Amniotic epithelial cell (primary cell): ENCODE data around the gene SMIM23.
A peak's percentile ranks its signal among the peaks of the same experiment; 100 is the strongest.
"Not testable (repeated sequence)": the region's sequence is repeated elsewhere in the genome, so short reads cannot be mapped to it uniquely, and the experiment has no call there.

Experiments used
- DNase-seq: peaks from one replicate; pipeline ENCODE4 v3.0.0-alpha.2; 2010; ENCODE audit warnings: low read depth

Gene SMIM23

DNA sequence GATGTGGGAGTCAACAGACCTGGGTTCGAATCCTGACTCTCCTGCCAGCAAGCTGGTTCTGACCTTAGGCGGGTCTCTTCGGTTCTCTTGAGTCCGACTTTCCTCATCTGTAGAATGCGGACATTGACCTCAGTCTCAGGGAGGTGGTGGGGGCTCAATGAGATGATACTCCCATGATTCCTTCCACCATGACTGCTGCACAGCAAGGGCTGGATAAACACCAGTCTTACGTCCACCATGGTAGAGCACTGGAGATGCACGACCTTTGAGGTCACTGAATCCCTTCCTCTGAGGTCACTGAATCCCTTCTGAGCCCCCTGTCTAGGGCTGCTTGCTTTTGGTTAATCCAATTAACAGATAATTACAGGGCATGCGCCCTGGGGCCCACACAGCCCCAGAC lies 12.5 kb upstream of the SMIM23 start:
- DNase-seq, result no peak

DNA sequence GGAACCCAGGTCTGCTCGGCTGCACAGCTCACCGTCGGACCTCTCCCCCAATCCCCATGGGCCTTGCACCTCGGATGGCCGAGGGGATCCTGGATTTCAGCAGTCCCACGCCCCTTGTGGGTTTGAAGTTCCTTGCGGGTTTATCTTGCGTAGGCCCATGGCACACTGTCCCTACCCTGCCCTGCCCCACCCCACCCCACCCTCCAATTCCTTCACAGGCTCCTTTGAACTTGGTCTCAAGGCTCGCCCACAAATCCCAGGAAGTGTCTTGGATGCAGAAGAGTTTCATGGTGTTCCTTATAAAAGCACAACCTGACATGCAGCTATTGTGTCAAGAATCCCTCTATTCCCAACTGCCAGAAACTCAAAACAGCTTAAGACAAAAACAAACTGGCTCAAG lies 11.2 kb upstream of the SMIM23 start:
- no peak for DNase-seq

DNA sequence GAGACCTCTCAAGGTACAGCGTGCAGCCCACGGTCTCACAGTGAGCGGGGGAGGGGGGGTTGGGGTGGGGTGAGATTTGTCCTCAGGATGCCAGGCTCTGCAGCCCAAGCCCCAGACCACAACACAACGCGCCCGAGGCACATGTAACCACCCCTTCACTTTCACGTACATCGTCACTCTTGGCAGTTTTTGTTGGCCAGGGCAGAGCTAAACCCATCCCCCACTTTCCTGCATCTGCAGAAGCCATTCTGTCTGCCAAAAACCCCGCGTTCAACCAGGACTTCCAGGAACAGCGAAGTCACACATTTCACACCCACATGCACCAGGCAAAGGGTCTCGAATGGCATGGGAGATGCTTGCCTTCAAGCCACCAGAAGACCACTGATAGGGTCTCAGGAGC lies 9.4 kb upstream of the SMIM23 start:
- DNase-seq, result no peak

DNA sequence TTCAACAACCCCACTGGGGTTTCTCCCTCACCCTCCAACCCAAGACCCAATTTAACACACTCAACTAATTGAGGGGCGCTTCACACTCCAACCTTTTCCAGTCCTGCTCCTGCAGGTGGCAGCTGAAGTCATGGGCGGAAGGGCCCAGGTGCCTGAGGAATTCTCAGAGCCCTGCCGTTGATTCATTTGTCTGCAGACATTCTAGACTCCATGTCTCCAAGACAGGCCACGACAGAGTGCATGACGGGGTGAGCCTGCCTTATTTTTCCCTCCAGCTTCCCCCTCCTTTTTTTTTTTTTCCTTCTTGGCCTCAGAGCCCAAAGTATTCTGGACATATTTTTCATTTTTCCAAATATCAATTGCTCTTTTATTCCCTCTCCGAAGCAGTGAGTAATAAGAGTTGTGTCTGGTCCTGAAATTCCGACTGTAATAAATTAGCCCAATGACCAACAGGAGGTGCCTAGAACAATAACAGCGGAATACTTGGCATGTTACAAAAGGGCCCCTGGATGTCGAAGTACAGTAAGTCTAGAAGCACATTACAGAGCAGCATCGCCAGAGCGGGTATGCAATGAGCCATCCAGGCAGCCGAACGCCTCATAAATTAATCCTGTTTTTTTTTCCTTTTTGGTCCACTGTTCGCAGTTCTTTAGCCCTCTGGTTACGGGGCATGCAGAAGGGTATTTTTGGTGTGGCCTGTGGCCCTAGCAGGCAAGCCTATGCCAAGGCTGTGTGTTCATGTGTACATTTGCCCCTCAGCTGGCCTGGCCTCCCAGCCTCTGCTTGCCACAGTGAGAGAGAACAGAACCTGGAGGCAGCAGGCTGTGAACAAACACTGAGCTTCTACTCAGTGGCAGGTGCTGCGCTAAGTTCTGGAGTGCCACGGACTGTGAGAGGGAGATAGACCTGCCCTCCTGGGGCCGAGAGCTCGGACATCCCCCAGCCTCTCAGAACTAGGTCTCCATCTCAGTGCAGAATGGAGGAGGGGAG lies 8.6 kb upstream of the SMIM23 start:
- DNase-seq, result peak; percentile 17

DNA sequence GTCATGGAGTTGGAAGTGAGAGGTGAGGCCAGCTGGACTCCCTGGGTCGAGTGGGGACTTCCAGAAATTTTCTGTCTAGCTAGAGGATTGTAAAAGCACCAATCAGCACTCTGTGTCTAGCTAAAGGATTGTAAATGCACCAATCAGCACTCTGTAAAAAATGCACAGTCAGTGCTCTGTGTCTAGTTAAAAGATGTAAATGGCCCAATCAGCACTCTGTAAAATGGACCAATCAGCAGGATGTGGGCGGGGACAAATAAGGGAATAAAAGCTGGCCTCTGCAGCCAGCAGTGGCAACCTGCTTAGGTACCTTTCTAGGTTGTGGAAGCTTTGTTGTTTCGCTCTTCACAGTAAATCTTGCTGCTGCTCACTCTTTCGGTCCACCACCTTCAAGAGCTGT lies 3.9 kb upstream of the SMIM23 start:
- DNase-seq, result not testable (repeated sequence)

DNA sequence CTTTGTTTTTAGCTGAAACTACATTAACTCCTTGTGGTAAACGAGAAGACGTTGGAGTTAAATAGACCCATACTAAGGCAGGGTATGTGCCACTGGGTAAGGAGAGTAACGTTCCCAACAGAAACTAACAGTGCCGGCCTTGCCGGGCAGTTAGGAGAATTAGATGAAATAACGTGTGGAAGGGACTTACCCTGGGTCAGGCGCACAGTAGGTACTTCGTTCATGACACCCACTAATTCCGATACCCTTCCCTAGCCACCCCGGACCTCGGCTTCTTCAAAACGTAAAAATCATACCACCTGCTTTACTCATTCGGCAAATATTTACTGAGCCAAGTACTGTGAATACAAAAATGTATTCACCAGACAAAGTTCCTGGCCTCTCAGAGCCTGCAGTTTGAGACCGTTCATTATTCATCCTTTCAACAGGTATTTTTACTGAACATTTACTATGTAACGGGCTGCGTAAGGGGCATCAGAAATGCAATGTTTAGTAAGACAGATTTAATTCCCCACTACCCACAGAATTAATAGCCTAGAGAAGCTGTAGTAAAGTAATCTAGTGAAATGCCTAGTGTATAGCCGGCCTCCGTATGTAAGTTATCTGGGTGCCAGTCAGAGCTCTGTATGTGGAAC lies 3.2 kb upstream of the SMIM23 start:
- peak; percentile 10 for DNase-seq

DNA sequence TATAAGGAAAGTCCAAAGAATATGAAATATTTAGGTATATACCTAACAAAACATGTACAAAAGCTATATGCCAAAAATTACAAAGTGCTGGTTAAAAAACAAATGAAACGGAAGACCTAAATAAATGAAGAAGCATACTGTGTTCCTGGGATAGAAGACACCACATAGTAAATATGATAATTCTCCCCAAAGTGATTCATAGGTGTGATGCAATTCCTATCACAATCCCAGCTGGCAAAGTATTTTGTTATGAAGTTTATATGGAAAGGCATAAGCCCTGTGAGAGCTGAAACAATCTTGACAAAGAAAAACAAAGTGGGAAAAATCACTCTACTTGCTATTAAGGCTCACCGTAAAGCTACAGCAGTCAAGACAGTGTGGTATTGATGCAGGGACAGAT lies 2.6 kb upstream of the SMIM23 start:
- peak; percentile 83 for DNase-seq

DNA sequence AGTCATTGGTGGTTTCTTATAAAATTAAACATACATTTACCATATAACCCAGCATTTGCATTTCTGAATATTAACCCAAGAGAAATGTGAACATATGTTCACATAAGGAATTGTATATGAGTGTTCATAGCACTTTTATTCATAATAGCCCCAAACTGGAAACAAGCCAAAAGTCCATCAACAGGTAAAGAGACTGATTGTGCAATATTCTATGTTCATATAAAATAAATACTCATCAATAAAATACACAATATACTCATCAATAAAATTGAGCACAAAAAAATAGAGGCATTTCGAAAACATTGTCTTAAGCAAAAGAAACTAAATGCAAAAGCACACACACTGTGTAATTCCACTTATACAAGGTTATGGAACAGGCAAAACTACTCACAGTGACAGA lies 3.7 kb downstream of the SMIM23 start:
- no peak for DNase-seq

DNA sequence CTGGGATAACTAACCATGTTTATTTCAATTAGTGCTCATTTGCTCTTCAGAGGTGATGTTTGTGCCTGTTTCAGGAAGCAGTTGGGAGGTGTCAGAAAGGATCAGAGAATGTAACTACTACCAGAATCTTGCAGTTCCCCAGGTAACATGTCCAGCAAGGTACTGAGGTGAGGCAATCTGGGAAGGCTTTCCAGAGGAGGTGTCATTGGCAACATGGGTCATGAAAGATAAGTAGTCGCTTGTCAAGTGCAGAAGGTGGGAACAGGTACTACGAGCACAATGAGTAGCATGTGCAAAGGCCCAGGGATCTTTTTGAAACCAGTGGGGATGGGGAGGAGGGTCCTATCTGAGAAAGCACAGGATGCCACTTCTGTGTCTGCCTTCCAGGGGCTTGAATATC lies 4.8 kb downstream of the SMIM23 start:
- DNase-seq, result no peak

DNA sequence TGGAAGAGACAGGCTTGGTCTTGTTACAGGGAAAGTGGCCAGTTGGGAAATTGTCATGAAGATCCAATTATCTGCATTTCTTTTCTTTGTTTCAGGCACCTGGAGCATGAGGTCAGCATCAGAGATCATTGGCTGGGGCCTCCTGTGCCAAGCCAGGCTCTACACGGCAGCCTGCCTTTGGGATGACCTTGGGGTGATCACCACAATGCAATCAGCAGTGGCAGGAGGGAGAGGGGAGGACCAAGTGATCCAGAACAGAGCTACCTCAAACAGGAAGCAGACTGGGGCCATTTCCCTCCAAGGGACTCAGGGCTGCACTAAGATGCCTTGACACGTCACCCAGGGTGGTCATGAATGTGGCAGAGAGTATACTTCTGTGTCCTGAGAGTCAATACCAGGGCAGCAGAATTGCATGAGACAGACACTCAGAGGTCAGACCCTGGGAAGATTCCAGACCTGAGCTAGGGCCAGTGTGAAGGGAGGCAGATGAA lies 8.9 kb downstream of the SMIM23 start:
- DNase-seq, result no peak

DNA sequence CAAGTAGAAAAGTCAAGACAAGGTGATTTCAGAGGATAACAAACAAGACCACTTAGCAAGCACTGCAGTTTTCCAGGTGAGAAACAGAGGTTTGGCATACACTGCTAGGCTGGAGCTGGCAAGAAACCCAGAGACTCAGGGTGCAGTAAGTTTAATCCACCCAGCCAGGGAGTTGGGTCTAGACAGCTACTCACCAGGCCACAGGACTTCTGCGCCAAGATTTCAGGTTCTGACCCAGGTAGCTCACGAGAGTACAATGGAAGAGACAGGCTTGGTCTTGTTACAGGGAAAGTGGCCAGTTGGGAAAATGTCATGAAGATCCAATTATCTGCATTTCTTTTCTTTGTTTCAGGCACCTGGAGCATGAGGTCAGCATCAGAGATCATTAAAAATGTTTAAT lies 9.8 kb downstream of the SMIM23 start:
- no peak for DNase-seq

DNA sequence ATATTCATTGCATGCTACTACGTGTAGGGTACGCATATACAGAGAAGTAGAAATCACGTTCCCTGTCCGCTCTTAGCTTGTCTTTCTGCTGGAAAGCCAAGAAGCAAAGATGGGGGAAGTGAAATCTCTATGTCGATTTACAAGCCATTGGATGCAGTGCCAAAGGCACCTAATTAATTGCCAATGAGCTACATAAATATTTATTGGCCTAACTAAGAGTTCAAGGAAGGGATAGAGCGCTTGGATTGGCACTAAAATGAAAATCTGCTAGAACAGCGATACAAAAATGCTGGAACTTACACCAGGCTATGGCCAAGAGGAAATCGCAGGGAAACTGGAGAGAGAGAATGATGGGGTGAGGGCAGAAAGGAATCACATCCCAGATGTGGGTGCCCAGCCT lies 10.8 kb downstream of the SMIM23 start:
- DNase-seq, result no peak

DNA sequence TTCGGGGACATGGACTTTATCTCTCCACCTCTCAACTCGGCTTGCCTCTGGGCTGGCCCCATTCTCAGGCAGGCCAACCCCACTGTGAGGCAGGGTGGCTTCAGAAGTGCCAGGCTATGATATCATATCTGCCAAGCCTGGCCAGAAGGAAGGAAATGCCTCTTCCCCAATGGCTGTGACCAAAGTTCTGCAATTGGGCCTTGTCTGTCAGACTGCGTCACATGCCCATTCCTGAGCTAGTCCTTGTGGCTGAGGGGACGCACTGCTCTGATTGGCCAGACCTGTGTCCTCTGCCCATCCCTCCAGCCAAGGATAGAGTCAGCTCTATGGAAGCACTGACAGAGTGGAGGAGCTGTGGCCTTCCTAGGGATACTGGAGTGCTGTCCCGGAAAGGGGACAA lies 11.9 kb downstream of the SMIM23 start:
- no peak for DNase-seq

DNA sequence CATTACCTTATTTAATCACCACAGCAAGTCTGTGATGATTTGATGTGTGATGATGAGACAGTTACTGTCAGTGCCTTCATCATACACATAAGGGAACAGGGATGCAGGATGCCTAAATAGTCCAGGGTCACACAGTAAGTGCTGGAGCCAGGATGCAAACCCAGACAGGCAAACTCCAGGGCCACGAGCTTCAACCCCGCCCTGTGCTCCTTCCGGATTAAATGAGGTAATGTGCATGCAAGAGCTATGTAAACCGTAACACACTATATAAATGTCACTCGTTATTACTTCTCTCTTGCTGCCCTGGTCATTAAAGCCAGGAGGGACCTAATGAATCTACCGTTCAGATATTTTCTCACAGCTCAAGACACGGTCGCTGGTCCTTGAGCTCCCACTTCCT lies 12.8 kb downstream of the SMIM23 start:
- no peak for DNase-seq

DNA sequence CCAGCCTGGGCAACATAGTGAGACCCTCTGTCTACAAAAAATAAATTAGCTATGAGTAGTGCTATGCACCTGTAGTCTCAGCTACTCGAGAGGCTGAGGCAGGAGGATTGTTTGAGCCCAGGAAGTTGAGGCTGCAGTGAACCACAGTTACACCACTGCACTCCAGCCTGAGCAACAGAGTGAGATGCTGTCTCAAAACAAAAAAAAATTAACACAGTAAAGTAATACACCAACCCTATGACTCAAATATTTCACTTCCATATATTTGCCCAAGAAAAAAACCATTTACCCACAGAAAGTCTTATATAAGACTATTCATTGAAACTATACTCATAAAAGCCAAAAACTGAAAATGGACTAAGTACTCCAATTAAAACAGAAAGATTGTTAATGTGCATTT lies 16.2 kb downstream of the SMIM23 start:
- no peak for DNase-seq

DNA sequence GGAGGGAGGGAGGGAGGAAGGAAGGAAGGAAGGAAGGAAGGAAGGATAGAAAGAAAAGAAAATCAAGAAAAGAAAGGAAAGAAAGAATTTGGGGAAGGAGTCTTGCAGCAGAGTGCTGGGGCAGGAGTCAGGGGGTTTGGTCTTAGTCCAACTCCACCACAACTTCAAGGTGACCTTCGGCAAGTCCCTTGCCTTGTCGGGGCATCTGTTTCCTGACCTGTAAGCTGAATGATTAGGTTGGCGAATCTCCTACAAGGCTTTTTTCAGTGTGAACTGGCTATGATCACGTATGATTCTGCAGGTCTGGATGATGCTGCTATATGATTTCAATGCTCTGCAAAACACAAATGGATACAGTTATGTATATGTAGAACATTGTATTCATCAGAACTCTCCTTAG lies 20.1 kb downstream of the SMIM23 start:
- no peak for DNase-seq

DNA sequence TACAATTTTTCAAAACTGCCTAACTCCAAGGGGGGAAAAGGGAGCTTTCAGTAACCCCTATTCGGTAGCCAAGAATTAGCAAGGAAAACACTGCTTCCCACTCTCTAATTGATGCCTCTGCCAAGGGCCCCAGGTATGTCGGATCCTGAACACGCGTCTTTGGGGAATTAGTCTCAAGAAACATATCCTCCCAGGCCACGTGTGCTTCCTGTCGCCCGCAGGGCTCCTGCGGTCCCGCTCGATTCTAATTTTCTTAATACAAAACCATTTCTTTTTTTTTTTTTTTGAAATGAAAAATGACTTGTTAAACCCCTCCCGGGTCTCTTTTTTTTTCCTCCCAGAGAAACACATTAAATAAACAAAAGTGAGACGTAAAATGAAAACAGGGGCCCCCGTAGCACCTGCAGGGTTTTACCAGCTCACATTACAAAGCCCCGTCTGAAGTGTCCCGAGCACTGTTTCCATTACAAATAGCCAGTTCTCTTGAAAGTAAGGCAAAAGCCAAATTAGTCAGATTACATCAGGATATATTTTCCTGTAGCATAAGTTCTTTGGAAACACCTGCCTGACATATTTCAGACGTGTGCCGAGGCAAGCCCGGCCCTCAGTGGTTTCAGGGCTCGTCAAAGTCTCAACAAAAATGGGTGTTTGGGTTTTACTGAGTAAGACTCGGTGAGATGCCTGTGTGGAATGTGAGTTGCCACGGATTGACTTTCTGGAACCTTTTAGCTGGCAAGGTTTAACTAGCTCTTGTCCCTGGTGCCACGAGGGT lies 21.5 kb downstream of the SMIM23 start:
- peak; percentile 8 for DNase-seq

DNA sequence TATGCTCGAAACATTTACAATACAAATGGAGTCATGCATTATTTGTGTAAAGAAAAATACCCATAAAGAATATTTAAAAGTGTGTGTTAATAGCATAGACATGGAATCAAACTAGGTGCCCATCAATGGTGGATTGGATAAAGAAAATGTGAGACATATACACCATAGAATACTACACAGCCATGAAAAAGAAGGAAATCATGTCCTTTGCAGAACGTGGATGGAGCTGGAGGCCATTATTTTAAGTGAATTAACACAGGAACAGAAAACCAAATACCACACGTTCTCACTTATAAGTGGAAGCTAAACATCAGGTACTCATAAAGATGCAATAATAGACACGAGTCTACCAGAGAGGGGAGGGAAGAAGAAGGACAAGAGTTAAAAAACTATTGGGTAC lies 22.8 kb downstream of the SMIM23 start:
- no peak for DNase-seq

DNA sequence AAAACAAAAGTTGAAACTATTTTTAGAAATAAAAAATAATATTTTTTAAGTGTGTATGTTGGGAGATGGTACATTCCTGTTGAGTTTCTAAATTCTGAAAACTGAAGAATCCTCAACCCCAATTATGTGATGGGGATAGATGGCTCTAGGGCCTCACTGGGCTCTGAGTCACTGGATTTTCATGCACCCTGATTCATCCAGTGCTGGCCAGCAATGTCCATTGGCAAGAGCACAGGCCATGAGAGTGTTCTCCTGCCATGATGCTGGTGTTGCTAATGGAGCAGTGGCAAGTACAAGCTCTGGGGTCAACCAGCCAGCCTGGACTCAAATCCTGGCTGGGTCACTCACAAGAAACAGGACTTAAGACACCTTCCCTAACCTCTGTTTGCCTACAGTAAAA lies 23.3 kb downstream of the SMIM23 start:
- DNase-seq, result peak; percentile 32

DNA sequence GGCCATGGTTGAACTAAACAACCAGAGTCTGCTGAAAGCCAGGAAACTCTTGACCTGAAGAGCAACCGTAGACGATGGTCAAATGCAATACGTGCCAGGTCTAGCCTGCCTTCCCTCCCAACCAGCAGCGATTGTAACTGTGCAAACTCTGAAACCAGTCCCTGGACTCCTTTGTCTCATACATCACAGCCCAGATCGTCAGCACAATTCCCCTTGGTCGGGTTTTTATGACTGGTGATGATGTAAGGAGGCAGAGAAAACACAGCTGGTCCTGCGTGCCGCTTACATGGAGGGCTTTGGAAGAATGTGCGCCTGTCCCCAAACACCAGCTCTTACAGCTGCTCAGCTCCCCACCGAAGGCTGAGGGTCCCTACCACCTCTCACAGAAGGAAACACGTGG lies 24.6 kb downstream of the SMIM23 start:
- DNase-seq, result no peak

DNA sequence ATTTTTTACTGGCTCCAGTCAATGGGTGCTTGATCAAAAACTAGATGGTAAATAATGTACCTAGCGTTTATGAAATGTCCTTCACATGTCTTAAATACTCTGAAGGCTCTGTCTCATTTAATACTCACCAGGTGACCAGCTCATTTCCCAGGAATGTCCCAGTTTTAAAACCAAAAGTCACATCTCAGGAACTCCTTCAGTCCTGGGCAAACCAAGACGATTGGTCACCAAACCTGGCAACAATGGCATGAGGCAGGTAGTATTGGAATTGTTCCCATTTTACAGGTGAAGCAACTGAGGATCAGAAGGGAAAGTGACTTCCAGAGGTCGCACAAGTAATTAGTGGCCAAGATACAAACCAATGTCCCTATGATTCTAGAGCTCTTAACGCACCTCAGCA lies 27.7 kb downstream of the SMIM23 start:
- no peak for DNase-seq

DNA sequence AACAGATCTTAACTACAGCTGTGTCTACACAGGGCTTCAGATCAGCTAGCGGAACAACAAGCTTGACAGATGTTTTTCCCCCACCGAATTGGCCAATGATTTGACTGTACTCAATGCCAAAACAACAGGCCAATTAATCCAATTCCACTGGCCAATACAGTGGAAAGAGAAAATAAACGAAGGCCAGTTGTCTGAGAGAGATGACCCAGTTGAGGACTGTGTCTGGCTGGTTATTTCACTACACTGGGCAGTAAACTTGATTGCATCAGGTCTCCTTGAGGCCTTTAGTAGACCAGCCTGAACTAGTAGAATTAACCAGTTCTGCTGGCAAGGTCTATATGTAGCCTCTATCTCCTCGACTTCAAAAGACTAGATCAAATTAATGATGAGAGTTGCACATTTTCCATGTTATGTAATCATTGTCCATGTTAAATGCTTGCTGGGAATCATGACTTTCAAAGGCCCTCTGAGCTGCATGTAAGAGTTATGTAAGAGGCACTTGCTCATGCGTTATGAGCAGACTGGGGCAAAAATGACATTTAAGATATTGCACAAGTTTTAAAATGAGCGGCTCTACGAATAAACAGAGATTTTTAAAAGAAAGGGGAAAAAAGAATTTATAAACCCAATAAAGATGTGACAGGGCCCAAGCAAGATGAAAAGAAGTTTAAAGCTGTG lies 28.3 kb downstream of the SMIM23 start:
- DNase-seq, result peak; percentile 6
